HepG2 (cell line): ENCODE data around the gene FMNL1. TPM values are rescaled to one million over a fixed set of nuclear protein-coding genes. Genes with fewer than 3 reads are reported as not detected.

Experiments
- ATF1 ChIP-seq: IDR thresholded peaks from 2 replicates; pipeline ENCODE4 v1.6.1; 2016; ENCODE audit warnings: mild to moderate bottlenecking, control low read depth
- BRD4 ChIP-seq: sonication (generic); formaldehyde crosslinking; IDR thresholded peaks from 2 replicates; pipeline ENCODE4 v1.4.0; 2020; ENCODE audit warnings: missing genetic modification reagents
- CBX2 ChIP-seq, 2 experiments: fragments of 200-600 bp in 1 of 2; sonication (generic); formaldehyde crosslinking in 1 of 2; IDR thresholded peaks; 2 replicates each; pipeline versions ENCODE4 v1.7.0 to v1.8.1; 2018 to 2022; ENCODE audit warnings: low read depth in 2 of 2, low read length in 1 of 2, mild to moderate bottlenecking in 1 of 2, missing genetic modification reagents in 1 of 2
- CENPT ChIP-seq: sonication (generic); formaldehyde crosslinking; IDR thresholded peaks from 2 replicates; pipeline ENCODE4 v1.8.0; 2022; ENCODE audit warnings: low read depth, mild to moderate bottlenecking, moderate library complexity, missing genetic modification reagents
- HOXA7 ChIP-seq: sonication (generic); formaldehyde crosslinking; IDR thresholded peaks from 2 replicates; pipeline ENCODE4 v1.8.1; 2022; ENCODE audit warnings: mild to moderate bottlenecking, missing genetic modification reagents, moderate library complexity
- JUN ChIP-seq: sonication (generic); formaldehyde crosslinking; IDR thresholded peaks from 2 replicates; pipeline ENCODE4 v1.4.0; 2020; ENCODE audit warnings: mild to moderate bottlenecking, missing genetic modification reagents
- PHF21A ChIP-seq: sonication (generic); formaldehyde crosslinking; IDR thresholded peaks from 2 replicates; pipeline ENCODE4 v1.5.0; 2020; ENCODE audit warnings: mild to moderate bottlenecking, missing genetic modification reagents
- PLRG1 ChIP-seq: fragments of 450-650 bp; conservative IDR thresholded peaks from 2 replicates; pipeline ENCODE4 v1.6.1; 2016
- POLR2A ChIP-seq, 2 experiments: IDR thresholded peaks; 2 replicates each; pipeline ENCODE4 v1.6.1; 2011; ENCODE audit warnings: low read depth in 2 of 2, low read length in 2 of 2, mild to moderate bottlenecking in 1 of 2, moderate library complexity in 1 of 2; ENCODE audit not compliant: insufficient read depth in 1 of 2
- STAT5B ChIP-seq: sonication (generic); formaldehyde crosslinking; IDR thresholded peaks from 2 replicates; pipeline ENCODE4 v1.4.0; 2020; ENCODE audit warnings: missing genetic modification reagents
- TEAD2 ChIP-seq: sonication (generic); formaldehyde crosslinking; IDR thresholded peaks from 2 replicates; pipeline ENCODE4 v1.9.0; 2021; ENCODE audit warnings: missing genetic modification reagents
- TRAFD1 ChIP-seq: sonication (generic); formaldehyde crosslinking; IDR thresholded peaks from 2 replicates; pipeline ENCODE4 v1.5.1; 2020; ENCODE audit warnings: missing genetic modification reagents, mild to moderate bottlenecking, borderline replicate concordance
- ZBTB1 ChIP-seq: sonication (generic); formaldehyde crosslinking; IDR thresholded peaks from 2 replicates; pipeline ENCODE4 v1.4.0; 2020; ENCODE audit warnings: missing genetic modification reagents, borderline replicate concordance
- ZBTB2 ChIP-seq: sonication (generic); formaldehyde crosslinking; IDR thresholded peaks from 2 replicates; pipeline ENCODE4 v1.8.0; 2022; ENCODE audit warnings: low read depth, missing genetic modification reagents
- ZNF264 ChIP-seq: sonication (generic); formaldehyde crosslinking; IDR thresholded peaks from 2 replicates; pipeline ENCODE4 v1.4.0; 2020; ENCODE audit warnings: missing genetic modification reagents
- ZNF276 ChIP-seq: sonication (generic); formaldehyde crosslinking; IDR thresholded peaks from 2 replicates; pipeline ENCODE4 v1.4.0; 2020; ENCODE audit warnings: mild to moderate bottlenecking, low read depth, missing genetic modification reagents
- ZNF552 ChIP-seq: sonication (generic); formaldehyde crosslinking; IDR thresholded peaks from 2 replicates; pipeline ENCODE4 v1.9.0; 2022; ENCODE audit warnings: missing genetic modification reagents, mild to moderate bottlenecking, borderline replicate concordance
- ZNF562 ChIP-seq: sonication (generic); formaldehyde crosslinking; IDR thresholded peaks from 2 replicates; pipeline ENCODE4 v1.8.0; 2022; ENCODE audit warnings: missing genetic modification reagents, borderline replicate concordance
- ZNF609 ChIP-seq: sonication (generic); formaldehyde crosslinking; IDR thresholded peaks from 2 replicates; pipeline ENCODE4 v1.4.0; 2020; ENCODE audit warnings: mild to moderate bottlenecking, missing genetic modification reagents, borderline replicate concordance
- ZNF713 ChIP-seq: sonication (generic); formaldehyde crosslinking; IDR thresholded peaks from 2 replicates; pipeline ENCODE4 v1.4.0; 2020; ENCODE audit warnings: mild to moderate bottlenecking, missing genetic modification reagents
- ZNF777 ChIP-seq: sonication (generic); formaldehyde crosslinking; IDR thresholded peaks from 2 replicates; pipeline ENCODE4 v1.4.0; 2020; ENCODE audit warnings: missing genetic modification reagents
- polyA plus RNA-seq, 8 experiments: library from polyadenylated mRNA; depleted of rRNA in 3 of 8; stranded (reverse) in 7 of 8; unstranded in 1 of 8; fragments of >200 nt; fragmentation: Illumina TruSeq in 4 of 8; extraction: Trizol in 4 of 8; gene quantifications; 2 replicates each; pipeline versions ENCODE4 v1.2.1 to v1.2.3, GENCODE V29; 2011 to 2016; ENCODE audit warnings: low read depth in 4 of 8, missing spikeins in 1 of 8, mixed read lengths in 1 of 8; ENCODE audit not compliant: insufficient read depth in 1 of 8
- total RNA-seq, 5 experiments: library from RNA; depleted of rRNA; stranded (reverse); fragments of >200 nt; fragmentation: Illumina TruSeq; extraction: Trizol; gene quantifications; 2 replicates each; pipeline ENCODE4 v1.2.3, GENCODE V29; 2016; ENCODE audit warnings: low read depth in 1 of 5

The FMNL1 gene
- total and polyA plus RNA-seq, 2 of the 13 experiments (the other 11 are each of a cell fraction or from before 2014, with no cell fraction given), result 0.53 to 0.70 TPM

GRCh38 chr17:45247429-45248131, 25.9 kb downstream of the FMNL1 start (continued):
- TF ChIP-seq ZBTB2 (CRISPR knock-in tag) (no peak), CENPT (CRISPR knock-in tag) (no peak), ZNF713 (CRISPR knock-in tag) (no peak), PHF21A (CRISPR knock-in tag) (peak; percentile 75), STAT5B (no peak), PLRG1 (no peak), JUN (CRISPR knock-in tag) (no peak; the same call in 1 of the 2 replicates), ATF1 (peak; percentile 62; the same call in 1 of the 2 replicates), ZBTB1 (CRISPR knock-in tag) (no peak), TRAFD1 (CRISPR knock-in tag) (no peak), BRD4 (CRISPR knock-in tag) (peak; percentile 69; the same call in 1 of the 2 replicates), ZNF562 (CRISPR knock-in tag) (no peak), HOXA7 (CRISPR knock-in tag) (no peak), ZNF552 (CRISPR knock-in tag) (no peak), ZNF609 (CRISPR knock-in tag) (no peak), ZNF276 (peak; percentile 49; the same call in 1 of the 2 replicates), ZNF777 (no peak), POLR2A (IDR thresholded peaks at IDR 0.05; ENCODE audit: insufficient read depth in 1 of 2, low read depth in 2 of 2, low read length in 2 of 2) (peak; percentile 44 to 62; a peak in 3 of 4 replicates), TEAD2 (CRISPR knock-in tag) (no peak), CBX2 (IDR thresholded peaks at IDR 0.05; ENCODE audit: low read depth, low read length) (no peak), CBX2 (CRISPR knock-in tag; IDR thresholded peaks at IDR 0.05; ENCODE audit: low read depth) (no peak), ZNF264 (CRISPR knock-in tag) (0 out of 2 replicates have a peak, but pooled peaks have one; percentile 24)
